K562 (cell line): ENCODE data around the gene RAD1. TPM values are rescaled to one million over a fixed set of nuclear protein-coding genes. Genes with fewer than 3 reads are reported as not detected.
A peak's percentile ranks its signal among the peaks of the same experiment; 100 is the strongest.

Experiments
- CBFB ChIP-seq: sonication (generic); formaldehyde crosslinking; IDR thresholded peaks from 2 replicates; pipeline ENCODE4 v1.4.0; 2020; ENCODE audit warnings: mild to moderate bottlenecking, missing genetic modification reagents
- CEBPG ChIP-seq, 3 experiments: fragments of 200-800 bp in 1 of 3; sonication (Bioruptor generic) in 1 of 3; sonication (generic) in 1 of 3; formaldehyde crosslinking in 1 of 3; IDR thresholded peaks in 2 of 3; conservative IDR thresholded peaks in 1 of 3; 2 replicates each; pipeline versions ENCODE4 v1.6.1 to v1.8.0; 2016 to 2022; ENCODE audit warnings: missing compliant biosample characterization in 2 of 3, missing genetic modification characterization in 2 of 3, mild to moderate bottlenecking in 1 of 3, missing genetic modification reagents in 1 of 3
- FOXP1 ChIP-seq: sonication (generic); formaldehyde crosslinking; IDR thresholded peaks from 2 replicates; pipeline ENCODE4 v1.8.0; 2022; ENCODE audit warnings: mild to moderate bottlenecking, missing genetic modification reagents
- KLF1 ChIP-seq: fragments of 450-650 bp; IDR thresholded peaks from 2 replicates; pipeline ENCODE4 v1.6.1; 2016; ENCODE audit warnings: missing genetic modification characterization, missing compliant biosample characterization
- MBD2 ChIP-seq: sonication (generic); IDR thresholded peaks from 2 replicates; pipeline ENCODE4 v1.6.1; 2016; ENCODE audit warnings: low read depth, borderline replicate concordance
- MEIS2 ChIP-seq: fragments of 450-650 bp; IDR thresholded peaks from 2 replicates; pipeline ENCODE4 v1.6.1; 2014; ENCODE audit warnings: mild to moderate bottlenecking; ENCODE audit not compliant: partially characterized antibody
- NEUROD1 ChIP-seq: fragments of 150-350 bp; IDR thresholded peaks from 2 replicates; pipeline ENCODE4 v1.6.1; 2014; ENCODE audit warnings: borderline replicate concordance, low read length, low read depth; ENCODE audit not compliant: partially characterized antibody
- SAP30 ChIP-seq: fragments of 200-600 bp; sonication (generic); IDR thresholded peaks from 2 replicates; pipeline ENCODE4 v1.6.1; 2012; ENCODE audit warnings: borderline replicate concordance, low read depth, mild to moderate bottlenecking, moderate library complexity, low read length, control low read depth, inconsistent platforms; ENCODE audit not compliant: insufficient read depth, poor library complexity, severe bottlenecking
- SMARCA4 ChIP-seq: fragments of 450-650 bp; IDR thresholded peaks from 2 replicates; pipeline ENCODE4 v1.6.1; 2016
- ZKSCAN3 ChIP-seq: fragments of 250-450 bp; sonication (Bioruptor Pico); IDR thresholded peaks from 2 replicates; pipeline ENCODE4 v1.4.0; 2020
- ZNF561 ChIP-seq: fragments of 450-650 bp; formaldehyde crosslinking; conservative IDR thresholded peaks from 2 replicates; pipeline ENCODE4 v1.4.0; 2020; ENCODE audit warnings: mild to moderate bottlenecking, moderate library complexity
- polyA plus RNA-seq, 8 experiments: library from polyadenylated mRNA; depleted of rRNA in 4 of 8; stranded (reverse) in 5 of 8; unstranded in 3 of 8; fragments of >200 nt; fragmentation: Nextera tagmentation in 2 of 8; fragmentation: Illumina TruSeq in 1 of 8; extraction: Ambion mirVana in 2 of 8; extraction: Trizol in 1 of 8; gene quantifications; 2 replicates each; pipeline versions ENCODE4 v1.2.1 to v1.2.3, GENCODE V29; 2011 to 2014; ENCODE audit warnings: inconsistent platforms in 1 of 8, missing spikeins in 1 of 8
- total RNA-seq, 7 experiments: library from RNA; depleted of rRNA in 6 of 7; stranded (reverse); fragments of >200 nt in 6 of 7; fragmentation: Illumina TruSeq in 2 of 7; extraction: Trizol in 2 of 7; gene quantifications; 2 replicates each; pipeline versions ENCODE4 v1.2.1 to v1.2.3, GENCODE V29; 2011 to 2021; ENCODE audit warnings: low replicate concordance in 1 of 7
- TF ChIP-seq, protein P1 (sequence below), 2 experiments: fragments of 450-650 bp in 1 of 2; sonication (generic) in 1 of 2; formaldehyde crosslinking in 1 of 2; IDR thresholded peaks; 2 replicates each; pipeline versions ENCODE4 v1.7.1 to v1.9.0; 2016 to 2022; ENCODE audit warnings: inconsistent platforms in 1 of 2, mild to moderate bottlenecking in 1 of 2, missing genetic modification reagents in 1 of 2
- TF ChIP-seq, protein P2 (sequence below): fragments of 250-450 bp; sonication (Bioruptor Pico); IDR thresholded peaks from 2 replicates; pipeline ENCODE4 v1.9.0; 2021; ENCODE audit warnings: mild to moderate bottlenecking, inconsistent platforms
- TF ChIP-seq, protein P3 (sequence below): fragments of 450-650 bp; formaldehyde crosslinking; IDR thresholded peaks from 2 replicates; pipeline ENCODE4 v1.4.0; 2020; ENCODE audit warnings: mild to moderate bottlenecking

The RAD1 gene
- total and polyA plus RNA-seq, 9 of the 15 experiments (the other 6 are each of a cell fraction or from before 2014, with no cell fraction given) = 44.5 to 148 (median 60.8) TPM

DNA sequence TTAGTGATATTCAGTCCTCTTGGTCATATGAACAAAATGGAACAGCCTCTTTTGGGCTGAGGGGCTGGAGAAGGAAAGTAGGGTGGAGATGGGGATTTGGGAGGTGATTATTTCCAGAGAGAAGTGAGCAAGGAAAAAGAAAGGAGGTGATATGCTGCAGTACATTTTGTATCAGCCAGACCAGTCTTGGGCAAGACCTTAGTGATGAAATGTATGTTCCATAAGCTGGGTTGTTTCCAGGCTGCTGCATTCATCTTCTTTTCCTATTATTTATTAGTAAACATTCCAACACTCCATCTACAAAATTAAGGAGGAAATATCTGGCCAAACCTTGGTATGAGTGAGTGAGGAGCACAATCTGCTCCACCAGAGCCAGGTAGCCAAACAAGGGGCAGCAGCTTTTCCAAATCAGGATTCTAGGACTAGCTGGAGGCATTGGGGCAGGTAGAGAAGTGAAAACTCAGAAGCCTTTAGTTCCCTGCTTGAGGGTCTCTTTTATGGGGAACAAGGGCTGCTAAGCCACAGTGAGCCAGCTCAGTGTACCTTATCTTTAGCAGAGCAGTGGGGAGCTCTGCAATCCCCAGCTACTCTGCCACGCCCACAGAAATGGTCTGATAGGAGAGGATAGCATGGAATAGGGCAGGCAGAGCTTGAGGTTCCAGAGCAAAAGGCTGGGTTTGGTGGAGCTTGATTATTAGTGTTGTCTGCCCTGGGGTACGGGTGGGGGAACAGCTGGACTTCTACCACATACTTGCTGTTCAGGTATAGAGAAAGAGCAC is 19.5 kb downstream of the RAD1 start (continued):
- TF ChIP-seq, protein P1, sequence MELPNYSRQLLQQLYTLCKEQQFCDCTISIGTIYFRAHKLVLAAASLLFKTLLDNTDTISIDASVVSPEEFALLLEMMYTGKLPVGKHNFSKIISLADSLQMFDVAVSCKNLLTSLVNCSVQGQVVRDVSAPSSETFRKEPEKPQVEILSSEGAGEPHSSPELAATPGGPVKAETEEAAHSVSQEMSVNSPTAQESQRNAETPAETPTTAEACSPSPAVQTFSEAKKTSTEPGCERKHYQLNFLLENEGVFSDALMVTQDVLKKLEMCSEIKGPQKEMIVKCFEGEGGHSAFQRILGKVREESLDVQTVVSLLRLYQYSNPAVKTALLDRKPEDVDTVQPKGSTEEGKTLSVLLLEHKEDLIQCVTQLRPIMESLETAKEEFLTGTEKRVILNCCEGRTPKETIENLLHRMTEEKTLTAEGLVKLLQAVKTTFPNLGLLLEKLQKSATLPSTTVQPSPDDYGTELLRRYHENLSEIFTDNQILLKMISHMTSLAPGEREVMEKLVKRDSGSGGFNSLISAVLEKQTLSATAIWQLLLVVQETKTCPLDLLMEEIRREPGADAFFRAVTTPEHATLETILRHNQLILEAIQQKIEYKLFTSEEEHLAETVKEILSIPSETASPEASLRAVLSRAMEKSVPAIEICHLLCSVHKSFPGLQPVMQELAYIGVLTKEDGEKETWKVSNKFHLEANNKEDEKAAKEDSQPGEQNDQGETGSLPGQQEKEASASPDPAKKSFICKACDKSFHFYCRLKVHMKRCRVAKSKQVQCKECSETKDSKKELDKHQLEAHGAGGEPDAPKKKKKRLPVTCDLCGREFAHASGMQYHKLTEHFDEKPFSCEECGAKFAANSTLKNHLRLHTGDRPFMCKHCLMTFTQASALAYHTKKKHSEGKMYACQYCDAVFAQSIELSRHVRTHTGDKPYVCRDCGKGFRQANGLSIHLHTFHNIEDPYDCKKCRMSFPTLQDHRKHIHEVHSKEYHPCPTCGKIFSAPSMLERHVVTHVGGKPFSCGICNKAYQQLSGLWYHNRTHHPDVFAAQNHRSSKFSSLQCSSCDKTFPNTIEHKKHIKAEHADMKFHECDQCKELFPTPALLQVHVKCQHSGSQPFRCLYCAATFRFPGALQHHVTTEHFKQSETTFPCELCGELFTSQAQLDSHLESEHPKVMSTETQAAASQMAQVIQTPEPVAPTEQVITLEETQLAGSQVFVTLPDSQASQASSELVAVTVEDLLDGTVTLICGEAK (IDR thresholded peaks at IDR 0.05) = no peak
- TF ChIP-seq, protein P1 (CRISPR knock-in tag; IDR thresholded peaks at IDR 0.05) = no peak
- TF ChIP-seq ZNF561 (no peak), CBFB (CRISPR knock-in tag) (no peak), SMARCA4 (peak; percentile 54), CEBPG (CRISPR knock-in tag; IDR thresholded peaks at IDR 0.05) (no peak), CEBPG (tag; conservative IDR thresholded peaks at IDR 0.05 in 1 of 2, IDR thresholded peaks at IDR 0.05 in 1 of 2) (peak in 1 of 2 experiments; percentile 45; a peak in 1 of 4 replicates), NEUROD1 (no peak), ZKSCAN3 (CRISPR knock-in tag) (no peak), FOXP1 (CRISPR knock-in tag) (no peak), MBD2 (no peak), MEIS2 (no peak), KLF1 (tag) (0 out of 2 replicates have a peak, but pooled peaks have one; percentile 21), SAP30 (no peak)
- TF ChIP-seq, protein P2, sequence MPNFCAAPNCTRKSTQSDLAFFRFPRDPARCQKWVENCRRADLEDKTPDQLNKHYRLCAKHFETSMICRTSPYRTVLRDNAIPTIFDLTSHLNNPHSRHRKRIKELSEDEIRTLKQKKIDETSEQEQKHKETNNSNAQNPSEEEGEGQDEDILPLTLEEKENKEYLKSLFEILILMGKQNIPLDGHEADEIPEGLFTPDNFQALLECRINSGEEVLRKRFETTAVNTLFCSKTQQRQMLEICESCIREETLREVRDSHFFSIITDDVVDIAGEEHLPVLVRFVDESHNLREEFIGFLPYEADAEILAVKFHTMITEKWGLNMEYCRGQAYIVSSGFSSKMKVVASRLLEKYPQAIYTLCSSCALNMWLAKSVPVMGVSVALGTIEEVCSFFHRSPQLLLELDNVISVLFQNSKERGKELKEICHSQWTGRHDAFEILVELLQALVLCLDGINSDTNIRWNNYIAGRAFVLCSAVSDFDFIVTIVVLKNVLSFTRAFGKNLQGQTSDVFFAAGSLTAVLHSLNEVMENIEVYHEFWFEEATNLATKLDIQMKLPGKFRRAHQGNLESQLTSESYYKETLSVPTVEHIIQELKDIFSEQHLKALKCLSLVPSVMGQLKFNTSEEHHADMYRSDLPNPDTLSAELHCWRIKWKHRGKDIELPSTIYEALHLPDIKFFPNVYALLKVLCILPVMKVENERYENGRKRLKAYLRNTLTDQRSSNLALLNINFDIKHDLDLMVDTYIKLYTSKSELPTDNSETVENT (CRISPR knock-in tag) = no peak
- TF ChIP-seq, protein P3, sequence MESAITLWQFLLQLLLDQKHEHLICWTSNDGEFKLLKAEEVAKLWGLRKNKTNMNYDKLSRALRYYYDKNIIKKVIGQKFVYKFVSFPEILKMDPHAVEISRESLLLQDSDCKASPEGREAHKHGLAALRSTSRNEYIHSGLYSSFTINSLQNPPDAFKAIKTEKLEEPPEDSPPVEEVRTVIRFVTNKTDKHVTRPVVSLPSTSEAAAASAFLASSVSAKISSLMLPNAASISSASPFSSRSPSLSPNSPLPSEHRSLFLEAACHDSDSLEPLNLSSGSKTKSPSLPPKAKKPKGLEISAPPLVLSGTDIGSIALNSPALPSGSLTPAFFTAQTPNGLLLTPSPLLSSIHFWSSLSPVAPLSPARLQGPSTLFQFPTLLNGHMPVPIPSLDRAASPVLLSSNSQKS (CRISPR knock-in tag) = no peak
